Prostate gland (tissue), 2 donors: Measurements from ENCODE around the gene GRID1.

Experiments
- CTCF ChIP-seq, 4 experiments: fragments of 200-600 bp in 2 of 4; fragments of 450-650 bp in 2 of 4; sonication (generic) in 2 of 4; IDR thresholded peaks; 1 replicate in 3 of 4; 2 replicates in 1 of 4; pipeline ENCODE4 v1.5.1; 2016 to 2019; ENCODE audit warnings: antibody characterized with exemption in 4 of 4, mild to moderate bottlenecking in 2 of 4, moderate library complexity in 2 of 4
- POLR2A ChIP-seq: fragments of 450-650 bp; IDR thresholded peaks from one replicate; pipeline ENCODE4 v1.6.1; 2016; ENCODE audit warnings: antibody characterized with exemption, mild to moderate bottlenecking

GRCh38 chr10:86361156-86362128 is 5.2 kb downstream of the GRID1 start:
- TF ChIP-seq CTCF (IDR thresholded peaks at IDR 0.05) (no peak), POLR2A (no peak)
